HG02678 (cell line): Measurements from ENCODE around the gene TDRD7.

Experiments
- ATAC-seq: cut with Tn5 transposase; IDR thresholded peaks from one replicate; pipeline ENCODE4 v1.9.1; 2021; ENCODE audit warnings: mild to moderate bottlenecking, moderate library complexity; ENCODE audit not compliant: unreplicated experiment

The TDRD7 gene

DNA sequence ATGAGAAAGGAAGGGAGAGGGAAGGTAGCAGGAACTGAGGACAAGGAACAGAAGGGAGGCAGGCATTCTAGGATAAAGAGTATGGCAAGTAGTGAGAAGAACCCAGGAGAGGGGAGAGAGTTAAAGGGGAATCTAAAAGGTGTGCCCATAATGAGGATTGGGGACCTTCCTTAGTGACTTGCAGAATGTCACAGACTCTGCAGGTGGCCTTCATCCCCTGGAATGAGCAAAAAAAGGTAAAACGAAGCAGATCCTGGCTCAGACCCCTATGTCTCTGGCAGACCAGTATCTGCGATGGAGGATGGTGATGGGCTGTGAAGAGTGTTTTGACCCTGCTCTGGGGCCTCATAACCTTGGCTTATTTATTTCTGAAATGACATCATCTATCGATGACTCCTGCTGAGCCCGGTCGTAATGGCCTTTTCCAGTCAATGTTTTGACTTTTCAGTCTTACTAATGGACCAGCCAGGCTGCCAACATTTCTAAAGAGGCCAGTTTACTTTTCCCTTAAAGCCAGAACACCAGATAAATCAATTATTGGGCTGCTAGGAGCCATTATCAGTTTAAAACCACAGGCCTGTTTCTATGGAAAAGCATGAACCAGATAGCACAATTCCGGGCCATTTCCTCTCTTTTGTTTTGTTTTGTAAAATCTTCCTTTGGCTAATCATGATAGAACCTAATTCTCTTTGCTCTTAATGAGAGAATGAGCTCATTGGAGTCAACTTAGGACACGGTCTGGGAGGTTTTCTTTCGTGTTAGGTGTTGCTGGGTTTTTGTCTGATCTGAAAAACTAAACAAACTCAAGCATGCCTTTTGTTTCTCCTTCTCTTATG lies 92.7 kb downstream of the TDRD7 start:
- no peak for ATAC-seq

DNA sequence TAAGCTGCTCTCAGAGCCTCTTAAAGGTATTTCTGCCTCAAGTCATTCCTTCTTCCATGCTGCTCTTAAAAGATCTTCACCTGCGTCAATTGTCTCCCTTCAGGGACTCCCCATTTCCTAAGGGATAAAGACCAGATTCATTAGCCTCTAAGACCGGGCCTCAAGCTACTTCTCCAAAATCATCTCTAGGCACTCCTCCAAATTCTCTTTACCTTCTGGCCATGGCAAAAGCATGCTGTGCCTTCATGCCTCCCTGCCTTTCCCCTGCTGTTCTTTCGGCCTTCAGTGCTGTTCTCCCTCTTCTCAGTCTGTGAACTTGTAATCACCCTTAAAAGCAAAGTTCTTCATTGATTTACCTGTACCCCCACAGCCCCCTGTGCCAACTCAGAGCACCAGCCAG lies 93.9 kb downstream of the TDRD7 start:
- ATAC-seq, result no peak

- no peak for ATAC-seq
Observed at GRCh38 chr9:97506306-97506705, 94.4 kb downstream of the TDRD7 start.

DNA sequence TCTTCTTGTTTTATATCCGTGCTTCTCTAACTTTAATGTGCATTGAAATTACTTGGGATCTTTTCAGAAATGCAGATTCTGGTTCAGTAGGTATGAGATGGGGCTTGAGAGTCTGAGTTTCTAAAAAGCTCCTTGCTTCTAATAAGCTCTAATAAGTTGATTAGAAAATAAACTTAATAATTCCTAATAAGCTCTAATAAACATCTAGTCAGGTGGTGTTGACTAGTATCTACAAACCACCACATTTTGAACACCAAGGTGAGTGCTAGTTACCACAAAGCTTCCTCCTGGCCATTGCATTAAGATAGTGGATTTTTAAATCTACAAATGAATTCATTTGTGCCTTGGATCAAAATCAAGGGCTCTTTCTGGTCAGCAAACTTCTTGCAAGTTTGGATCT lies 94.9 kb downstream of the TDRD7 start:
- ATAC-seq, result no peak

DNA sequence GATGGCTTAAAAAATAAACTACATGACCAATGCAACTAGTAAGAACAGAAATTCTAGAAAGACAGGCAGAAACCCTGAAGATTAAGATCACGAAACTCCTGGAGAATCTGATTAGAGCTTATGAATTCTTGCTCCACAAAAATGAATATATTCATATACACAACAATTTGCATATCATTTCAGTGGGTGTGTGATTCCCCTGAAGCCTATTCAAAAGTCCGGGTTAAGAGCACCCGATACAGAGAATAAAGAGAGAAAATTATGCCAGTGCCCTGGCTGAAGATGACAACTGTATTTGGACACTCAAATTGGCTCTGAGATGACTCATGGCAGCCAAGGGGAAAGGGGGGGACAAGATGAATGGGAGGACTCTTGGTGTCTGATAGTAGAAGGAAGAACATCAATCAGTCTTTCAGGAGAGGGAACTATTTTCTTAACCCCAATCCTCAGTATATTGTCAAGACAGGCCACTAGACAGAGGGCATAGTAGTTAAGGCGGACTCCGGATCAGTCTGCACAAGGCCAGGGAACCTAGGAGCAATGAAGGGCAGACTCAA lies 95.6 kb downstream of the TDRD7 start:
- no peak for ATAC-seq

DNA sequence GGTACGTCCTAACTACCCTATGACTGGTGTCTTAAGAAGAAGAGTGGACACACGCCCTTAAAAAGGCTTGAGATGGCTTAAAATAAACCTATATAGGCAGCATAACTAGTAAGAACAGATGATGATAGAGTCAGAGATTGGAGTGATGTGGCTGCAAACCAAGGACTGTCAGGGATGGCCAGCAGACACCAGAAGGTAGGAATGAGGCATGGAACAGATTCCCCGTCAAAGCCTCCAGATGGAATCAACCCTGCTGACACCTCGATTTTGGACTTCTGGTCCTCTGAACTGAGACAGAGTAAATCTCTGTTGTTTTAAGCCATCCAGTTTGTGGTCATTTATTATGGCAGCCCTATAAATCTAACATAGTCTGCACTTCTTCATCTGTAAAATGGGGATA lies 97.0 kb downstream of the TDRD7 start:
- ATAC-seq, result no peak

GRCh38 chr9:97510797-97511654 lies 99.1 kb downstream of the TDRD7 start:
- peak; percentile 73 for ATAC-seq

DNA sequence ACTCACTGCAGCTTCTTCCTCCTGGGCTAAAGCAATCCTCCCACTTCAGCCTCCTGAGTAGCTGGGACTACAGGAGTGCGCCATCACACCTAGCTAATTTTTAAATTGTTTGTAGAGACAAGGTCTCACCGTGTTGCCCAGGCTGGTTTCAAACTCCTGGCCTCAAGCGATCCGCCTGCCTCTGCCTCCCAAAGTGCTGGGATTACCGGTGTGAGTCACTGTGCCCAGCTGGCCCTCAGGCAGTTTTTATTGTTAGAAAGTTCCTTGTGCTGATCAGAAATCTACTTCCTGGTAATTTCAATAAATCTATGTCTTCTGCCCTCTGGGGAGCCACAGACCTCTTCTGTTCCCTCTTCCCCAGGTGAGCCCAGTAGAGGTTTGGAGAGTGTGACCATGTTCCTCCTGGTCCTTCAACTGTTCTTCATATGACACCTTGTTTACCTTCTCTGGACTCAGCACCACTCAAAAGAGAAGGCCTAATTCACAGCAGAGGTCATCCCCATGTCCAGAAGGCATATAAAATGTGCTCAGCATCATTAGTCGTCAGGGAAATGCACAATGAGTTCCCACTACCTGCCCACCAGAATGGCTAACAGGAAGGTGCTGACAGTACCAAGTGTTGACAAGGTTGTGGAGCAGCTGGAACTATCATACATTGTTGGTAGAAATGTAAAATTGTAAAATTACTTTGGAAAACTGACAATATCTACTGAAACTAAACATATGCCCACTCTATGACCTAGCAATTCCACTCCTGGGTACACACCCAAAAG lies 99.9 kb downstream of the TDRD7 start:
- ATAC-seq, result no peak

- no peak for ATAC-seq
Observed at GRCh38 chr9:97512966-97513560, 101.2 kb downstream of the TDRD7 start.

GRCh38 chr9:97514531-97514930 lies 102.6 kb downstream of the TDRD7 start:
- ATAC-seq, result no peak

- ATAC-seq, result no peak
Observed at GRCh38 chr9:97515662-97516061, 103.8 kb downstream of the TDRD7 start.

GRCh38 chr9:97516111-97516510 lies 104.2 kb downstream of the TDRD7 start:
- no peak for ATAC-seq

DNA sequence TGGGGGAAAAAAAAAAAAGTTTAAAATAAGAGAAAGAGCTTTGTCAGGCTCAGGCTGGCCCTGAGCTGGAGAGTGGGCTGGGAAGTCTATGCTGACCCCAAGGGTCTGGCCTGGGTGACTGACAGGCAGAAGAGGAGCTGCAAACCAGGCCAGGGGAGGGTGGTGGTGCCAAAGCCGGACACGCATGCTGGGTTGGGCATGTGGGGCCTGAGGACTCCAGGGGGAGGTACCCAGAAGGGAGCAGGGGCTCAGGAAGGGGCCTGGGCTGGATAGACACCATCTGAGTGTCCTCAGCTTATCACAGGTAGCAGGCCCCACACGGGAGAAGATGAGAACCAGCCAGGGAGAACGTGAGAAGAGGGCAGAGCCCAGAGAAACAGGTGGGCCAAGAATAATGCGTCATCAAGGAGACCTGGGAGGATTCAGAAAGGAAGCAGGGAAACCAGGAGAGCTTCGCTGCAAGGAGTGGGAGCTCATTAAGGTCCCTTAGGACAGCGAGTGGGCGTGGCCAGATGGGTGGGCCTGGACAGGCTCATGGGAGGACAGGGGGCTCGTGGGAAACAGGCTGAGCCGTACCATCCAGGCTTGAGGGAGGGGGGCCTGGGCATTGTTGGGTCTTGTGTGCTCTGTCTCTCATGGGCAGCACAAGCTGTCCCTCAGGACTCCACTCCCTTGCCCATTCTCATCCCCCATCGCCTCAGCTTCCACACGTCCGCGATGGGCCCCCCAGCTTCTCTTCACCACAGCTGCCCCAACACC lies 105.6 kb downstream of the TDRD7 start:
- no peak for ATAC-seq

DNA sequence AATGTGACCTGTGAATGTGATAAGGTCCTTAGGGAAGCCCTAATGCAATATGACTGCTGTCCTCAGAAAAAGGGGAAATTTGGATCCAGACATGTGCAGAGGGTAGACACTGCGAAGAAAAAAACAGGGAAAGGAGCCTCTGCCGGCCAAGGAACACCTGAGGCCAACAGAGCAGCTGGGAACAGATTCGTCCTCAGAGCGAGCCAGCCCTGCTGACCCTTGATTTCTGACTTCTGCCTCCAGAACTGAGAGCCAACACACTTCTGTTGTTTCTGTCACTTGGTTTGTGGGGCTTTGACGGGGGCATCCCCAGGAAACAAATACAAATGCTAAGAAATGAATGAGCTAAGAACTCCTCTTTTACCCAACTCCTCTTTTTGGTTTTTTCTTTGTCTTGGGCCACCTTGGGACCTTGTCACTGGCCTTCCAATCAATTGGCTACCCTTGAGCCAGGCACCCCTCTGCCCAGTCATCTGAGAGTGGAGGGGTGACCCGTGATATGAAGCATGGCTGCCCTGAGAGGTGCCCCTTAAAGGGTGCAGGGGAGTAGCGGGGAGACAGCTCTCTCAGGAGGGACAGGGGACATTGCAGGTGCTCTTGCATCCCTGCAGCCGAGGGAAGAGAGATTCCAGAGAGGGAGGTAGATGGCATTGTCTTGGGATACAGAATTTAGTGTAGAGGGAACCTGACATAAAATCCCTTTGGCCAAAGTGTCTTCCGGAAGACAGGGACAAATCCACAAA lies 106.4 kb downstream of the TDRD7 start:
- no peak for ATAC-seq

GRCh38 chr9:97518909-97519307 lies 107.0 kb downstream of the TDRD7 start:
- ATAC-seq, result no peak

GRCh38 chr9:97519441-97519970 lies 107.6 kb downstream of the TDRD7 start:
- ATAC-seq, result no peak

GRCh38 chr9:97521576-97522333 lies 109.9 kb downstream of the TDRD7 start:
- ATAC-seq, result no peak

GRCh38 chr9:97524424-97524823 lies 112.5 kb downstream of the TDRD7 start:
- ATAC-seq, result no peak
